ENCODE results near the gene DOCK9. TPM values are rescaled to one million over a fixed set of nuclear protein-coding genes. Genes with fewer than 3 reads are reported as not detected.

The DOCK9 gene
- total and polyA plus RNA-seq, 4 donors: 48.8 to 193 (median 133) TPM

DNA sequence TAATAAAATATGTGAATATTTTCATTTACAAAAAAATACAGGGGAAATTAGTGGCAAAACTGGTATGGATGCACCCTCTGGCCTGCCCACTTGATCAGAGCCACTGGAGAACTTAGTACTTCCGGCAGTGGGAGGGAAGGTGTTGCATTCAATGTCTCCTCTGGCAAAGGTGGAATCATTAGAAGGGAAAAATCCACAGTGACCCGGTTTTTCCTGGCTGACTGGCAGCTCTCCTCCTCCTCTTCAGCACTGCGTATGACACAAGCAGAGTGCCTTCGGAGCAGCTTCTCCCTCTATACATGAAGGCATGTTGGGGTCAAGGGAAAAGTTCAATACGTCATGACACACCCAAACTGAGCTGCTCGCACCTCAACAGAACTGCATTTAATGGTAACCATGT, 123.4 kb downstream of the DOCK9 start:
- no peak overlapping the region for H3K9ac ChIP-seq (ENCODE audit: insufficient read depth in 1 of 2, low read length in 2 of 2)
- H3K27me3 ChIP-seq (ENCODE audit: control insufficient read depth in 3 of 3, insufficient read depth in 3 of 3, low read length in 2 of 3): no peaks in the 10 kb centered on the region
- no peak overlapping the region for H3K4me3 ChIP-seq
- peaks cover 0 to 1% (median 0%) of the 10 kb centered on the region in 5 donors for H3K4me1 ChIP-seq (ENCODE audit: control insufficient read depth in 5 of 5, insufficient read depth in 5 of 5, low read length in 5 of 5)
- peaks cover 0 to 18% (median 0%) of the 10 kb centered on the region in 4 donors for H3K36me3 ChIP-seq (ENCODE audit: control insufficient read depth in 4 of 4, insufficient read depth in 4 of 4, low read length in 4 of 4)
- TF ChIP-seq, protein P1, sequence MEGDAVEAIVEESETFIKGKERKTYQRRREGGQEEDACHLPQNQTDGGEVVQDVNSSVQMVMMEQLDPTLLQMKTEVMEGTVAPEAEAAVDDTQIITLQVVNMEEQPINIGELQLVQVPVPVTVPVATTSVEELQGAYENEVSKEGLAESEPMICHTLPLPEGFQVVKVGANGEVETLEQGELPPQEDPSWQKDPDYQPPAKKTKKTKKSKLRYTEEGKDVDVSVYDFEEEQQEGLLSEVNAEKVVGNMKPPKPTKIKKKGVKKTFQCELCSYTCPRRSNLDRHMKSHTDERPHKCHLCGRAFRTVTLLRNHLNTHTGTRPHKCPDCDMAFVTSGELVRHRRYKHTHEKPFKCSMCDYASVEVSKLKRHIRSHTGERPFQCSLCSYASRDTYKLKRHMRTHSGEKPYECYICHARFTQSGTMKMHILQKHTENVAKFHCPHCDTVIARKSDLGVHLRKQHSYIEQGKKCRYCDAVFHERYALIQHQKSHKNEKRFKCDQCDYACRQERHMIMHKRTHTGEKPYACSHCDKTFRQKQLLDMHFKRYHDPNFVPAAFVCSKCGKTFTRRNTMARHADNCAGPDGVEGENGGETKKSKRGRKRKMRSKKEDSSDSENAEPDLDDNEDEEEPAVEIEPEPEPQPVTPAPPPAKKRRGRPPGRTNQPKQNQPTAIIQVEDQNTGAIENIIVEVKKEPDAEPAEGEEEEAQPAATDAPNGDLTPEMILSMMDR (IDR thresholded peaks at IDR 0.05; ENCODE audit: control extremely low read depth, extremely low read depth): no peak
- H3K9me3 ChIP-seq (ENCODE audit: control insufficient read depth in 4 of 4, insufficient read depth in 3 of 4, low read length in 3 of 4): no peaks in the 10 kb centered on the region
- no peak for ATAC-seq (ENCODE audit: insufficient read depth, low FRiP score)
- 89 to 91% methylated on average over 6 of the region's 6 CpGs for WGBS, 2 donors
- DNase-seq: no peak
- no peak overlapping the region for H3K27ac ChIP-seq (ENCODE audit: low read depth in 1 of 2, low read length in 1 of 2)

DNA sequence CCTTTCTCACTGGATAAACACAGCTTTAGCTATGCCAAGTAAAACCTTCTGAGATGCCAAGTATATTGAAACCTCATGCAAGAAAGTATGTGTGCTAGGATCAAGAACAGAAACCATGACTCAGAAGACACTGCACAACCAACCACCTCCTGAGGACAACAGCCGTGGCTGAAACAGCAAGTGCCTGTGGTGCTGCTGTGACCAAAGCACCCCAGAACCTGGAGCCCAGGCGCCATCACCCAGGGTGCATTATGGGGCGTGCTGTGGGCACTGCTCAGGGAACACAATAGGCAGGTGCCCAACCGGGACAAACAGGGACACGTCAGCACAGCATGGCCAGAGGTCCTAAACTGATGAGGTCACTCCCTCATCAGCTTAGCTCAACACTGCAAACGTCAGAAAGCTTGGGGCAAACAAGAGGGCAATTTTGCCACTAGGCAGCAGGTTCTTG, 124.1 kb downstream of the DOCK9 start:
- ATAC-seq (ENCODE audit: insufficient read depth, low FRiP score) (no peak), DNase-seq (no peak)
- H3K4me3 ChIP-seq: no peak overlapping the region
- peaks cover 0 to 18% (median 0%) of the 10 kb centered on the region in 4 donors for H3K36me3 ChIP-seq (ENCODE audit: control insufficient read depth in 4 of 4, insufficient read depth in 4 of 4, low read length in 4 of 4)
- H3K9ac ChIP-seq (ENCODE audit: insufficient read depth in 1 of 2, low read length in 2 of 2): no peak overlapping the region
- H3K27me3 ChIP-seq (ENCODE audit: control insufficient read depth in 3 of 3, insufficient read depth in 3 of 3, low read length in 2 of 3): no peaks in the 10 kb centered on the region
- no peaks in the 10 kb centered on the region for H3K9me3 ChIP-seq (ENCODE audit: control insufficient read depth in 4 of 4, insufficient read depth in 3 of 4, low read length in 3 of 4)
- TF ChIP-seq, protein P1 (IDR thresholded peaks at IDR 0.05; ENCODE audit: control extremely low read depth, extremely low read depth): no peak
- peaks cover 0 to 1% (median 0%) of the 10 kb centered on the region in 5 donors for H3K4me1 ChIP-seq (ENCODE audit: control insufficient read depth in 5 of 5, insufficient read depth in 5 of 5, low read length in 5 of 5)
- WGBS, 2 donors: 73 to 84% methylated on average over 6 of the region's 6 CpGs
- H3K27ac ChIP-seq (ENCODE audit: low read depth in 1 of 2, low read length in 1 of 2): no peak overlapping the region

GRCh38 chr13:98851276-98851675, 126.6 kb downstream of the DOCK9 start:
- TF ChIP-seq, protein P1 (IDR thresholded peaks at IDR 0.05; ENCODE audit: control extremely low read depth, extremely low read depth): no peak
- Histone ChIP-seq H3K9me3 (ENCODE audit: control insufficient read depth in 4 of 4, insufficient read depth in 3 of 4, low read length in 3 of 4) (no peaks in the 10 kb centered on the region), H3K27ac (ENCODE audit: low read depth in 1 of 2, low read length in 1 of 2) (no peak overlapping the region), H3K4me3 (no peak overlapping the region), H3K4me1 (ENCODE audit: control insufficient read depth in 5 of 5, insufficient read depth in 5 of 5, low read length in 5 of 5) (peaks cover 0 to 1% (median 0%) of the 10 kb centered on the region in 5 donors), H3K9ac (ENCODE audit: insufficient read depth in 1 of 2, low read length in 2 of 2) (no peak overlapping the region), H3K27me3 (ENCODE audit: control insufficient read depth in 3 of 3, insufficient read depth in 3 of 3, low read length in 2 of 3) (no peaks in the 10 kb centered on the region), H3K36me3 (ENCODE audit: control insufficient read depth in 4 of 4, insufficient read depth in 4 of 4, low read length in 4 of 4) (peaks cover 0 to 23% (median 4%) of the 10 kb centered on the region in 4 donors)
- no peak for DNase-seq
- WGBS, 2 donors: 98% methylated on average over 6 of the region's 6 CpGs
- no peak for ATAC-seq (ENCODE audit: insufficient read depth, low FRiP score)

DNA sequence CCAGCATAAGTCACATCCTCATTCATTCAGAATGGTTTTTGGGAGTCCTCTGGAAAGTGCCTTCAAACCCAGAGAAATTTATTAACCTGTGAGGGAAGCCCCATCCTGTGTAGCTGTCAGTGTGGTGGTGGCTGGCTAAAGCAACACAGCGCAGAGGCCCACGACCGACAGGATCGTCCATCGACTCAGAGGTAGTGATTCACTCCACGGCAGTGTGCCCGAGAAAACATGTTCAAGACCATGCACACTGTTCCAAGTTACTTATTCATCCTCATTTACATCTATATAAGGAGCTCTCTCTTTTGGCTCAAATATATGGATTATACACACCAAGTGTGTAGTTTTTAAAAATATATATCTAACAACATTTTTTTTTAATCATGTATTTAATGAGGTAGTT, 129.1 kb downstream of the DOCK9 start:
- WGBS, 2 donors: 95 to 98% methylated on average over 7 of the region's 7 CpGs
- H3K27me3 ChIP-seq (ENCODE audit: control insufficient read depth in 3 of 3, insufficient read depth in 3 of 3, low read length in 2 of 3): no peaks in the 10 kb centered on the region
- no peak overlapping the region for H3K4me3 ChIP-seq
- no peaks in the 10 kb centered on the region for H3K4me1 ChIP-seq (ENCODE audit: control insufficient read depth in 5 of 5, insufficient read depth in 5 of 5, low read length in 5 of 5)
- TF ChIP-seq, protein P1 (IDR thresholded peaks at IDR 0.05; ENCODE audit: control extremely low read depth, extremely low read depth): no peak
- H3K36me3 ChIP-seq (ENCODE audit: control insufficient read depth in 4 of 4, insufficient read depth in 4 of 4, low read length in 4 of 4): peaks cover 0 to 21% (median 7%) of the 10 kb centered on the region in 4 donors
- H3K9me3 ChIP-seq (ENCODE audit: control insufficient read depth in 4 of 4, insufficient read depth in 3 of 4, low read length in 3 of 4): no peaks in the 10 kb centered on the region
- no peak for ATAC-seq (ENCODE audit: insufficient read depth, low FRiP score)
- DNase-seq: no peak
- no peak overlapping the region for H3K27ac ChIP-seq (ENCODE audit: low read depth in 1 of 2, low read length in 1 of 2)
- no peak overlapping the region for H3K9ac ChIP-seq (ENCODE audit: insufficient read depth in 1 of 2, low read length in 2 of 2)

All from lung (tissue), 12 donors.